DND-41 (cell line): ENCODE data around the gene ZNF654.
"Not testable (repeated sequence)": the region's sequence is repeated elsewhere in the genome, so short reads cannot be mapped to it uniquely, and the experiment has no call there.

Experiments
- ATAC-seq: fragments of 200-7000 bp; cut with Tn5 transposase; 3 replicates; pipeline ENCODE4 v1.9.1; 2021; ENCODE audit warnings: low read depth; ENCODE audit not compliant: insufficient read depth
- DNase-seq: peaks from one replicate; pipeline ENCODE4 v3.0.0-alpha.2; 2020
- H2AFZ ChIP-seq: 2 replicates; pipeline ENCODE4 v1.6.0; 2012; ENCODE audit warnings: low read depth, low read length
- H3K27ac ChIP-seq: 2 replicates; pipeline ENCODE4 v1.5.1; 2012; ENCODE audit warnings: low read length, inconsistent platforms
- H3K27me3 ChIP-seq: fragments of 200-600 bp; sonication (generic); 2 replicates; pipeline ENCODE4 v1.6.0; 2012; ENCODE audit warnings: low read length, mild to moderate bottlenecking, inconsistent platforms; ENCODE audit not compliant: insufficient read depth, poor library complexity
- H3K36me3 ChIP-seq: 2 replicates; pipeline ENCODE4 v1.5.1; 2012; ENCODE audit warnings: low read length, inconsistent platforms; ENCODE audit not compliant: insufficient read depth
- H3K4me1 ChIP-seq: 2 replicates; pipeline ENCODE4 v1.5.1; 2012; ENCODE audit warnings: mild to moderate bottlenecking, low read length; ENCODE audit not compliant: insufficient read depth
- H3K4me2 ChIP-seq: 2 replicates; pipeline ENCODE4 v1.6.0; 2012; ENCODE audit warnings: mild to moderate bottlenecking, moderate library complexity, low read length, inconsistent platforms; ENCODE audit not compliant: insufficient read depth
- H3K4me3 ChIP-seq, 2 experiments: fragments of 200-600 bp in 1 of 2; shearing (Covaris generic) in 1 of 2; 2 replicates each; pipeline ENCODE4 v1.5.1; 2012 to 2016; ENCODE audit warnings: inconsistent platforms in 2 of 2, low read length in 2 of 2, mild to moderate bottlenecking in 2 of 2, low read depth in 1 of 2, moderate library complexity in 1 of 2
- H3K79me2 ChIP-seq: 2 replicates; pipeline ENCODE4 v1.6.0; 2012; ENCODE audit warnings: low read length, inconsistent platforms; ENCODE audit not compliant: insufficient read depth
- H3K9ac ChIP-seq: 2 replicates; pipeline ENCODE4 v1.6.0; 2012; ENCODE audit warnings: low read depth, mild to moderate bottlenecking, inconsistent platforms, low read length, moderate library complexity
- H3K9me3 ChIP-seq: 2 replicates; pipeline ENCODE4 v1.5.1; 2012; ENCODE audit warnings: low read length, moderate library complexity, mild to moderate bottlenecking, inconsistent platforms; ENCODE audit not compliant: insufficient read depth, severe bottlenecking
- H4K20me1 ChIP-seq: 2 replicates; pipeline ENCODE4 v1.6.0; 2012; ENCODE audit warnings: low read length; ENCODE audit not compliant: insufficient read depth
- EZH2 ChIP-seq: IDR thresholded peaks from 3 replicates; pipeline ENCODE4 v1.6.1; 2012; ENCODE audit warnings: borderline replicate concordance, low read depth, mild to moderate bottlenecking, moderate library complexity, low read length, inconsistent platforms; ENCODE audit not compliant: severe bottlenecking
- TF ChIP-seq, protein P1 (sequence below): IDR thresholded peaks from 2 replicates; pipeline ENCODE4 v1.5.1; 2012; ENCODE audit warnings: borderline replicate concordance, low read length, moderate library complexity, mild to moderate bottlenecking; ENCODE audit not compliant: poor library complexity, severe bottlenecking; ENCODE audit errors: extremely low read depth

The ZNF654 gene

GRCh38 chr3:88180398-88180999 lies 121.4 kb downstream of the ZNF654 start:
- H3K27ac ChIP-seq = no peak overlapping the region
- no peaks in the 10 kb centered on the region for H3K9me3 ChIP-seq
- H3K4me1 ChIP-seq = no peaks in the 10 kb centered on the region
- no peaks in the 10 kb centered on the region for H3K36me3 ChIP-seq
- no peak for TF ChIP-seq EZH2
- TF ChIP-seq, protein P1, sequence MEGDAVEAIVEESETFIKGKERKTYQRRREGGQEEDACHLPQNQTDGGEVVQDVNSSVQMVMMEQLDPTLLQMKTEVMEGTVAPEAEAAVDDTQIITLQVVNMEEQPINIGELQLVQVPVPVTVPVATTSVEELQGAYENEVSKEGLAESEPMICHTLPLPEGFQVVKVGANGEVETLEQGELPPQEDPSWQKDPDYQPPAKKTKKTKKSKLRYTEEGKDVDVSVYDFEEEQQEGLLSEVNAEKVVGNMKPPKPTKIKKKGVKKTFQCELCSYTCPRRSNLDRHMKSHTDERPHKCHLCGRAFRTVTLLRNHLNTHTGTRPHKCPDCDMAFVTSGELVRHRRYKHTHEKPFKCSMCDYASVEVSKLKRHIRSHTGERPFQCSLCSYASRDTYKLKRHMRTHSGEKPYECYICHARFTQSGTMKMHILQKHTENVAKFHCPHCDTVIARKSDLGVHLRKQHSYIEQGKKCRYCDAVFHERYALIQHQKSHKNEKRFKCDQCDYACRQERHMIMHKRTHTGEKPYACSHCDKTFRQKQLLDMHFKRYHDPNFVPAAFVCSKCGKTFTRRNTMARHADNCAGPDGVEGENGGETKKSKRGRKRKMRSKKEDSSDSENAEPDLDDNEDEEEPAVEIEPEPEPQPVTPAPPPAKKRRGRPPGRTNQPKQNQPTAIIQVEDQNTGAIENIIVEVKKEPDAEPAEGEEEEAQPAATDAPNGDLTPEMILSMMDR = peak; percentile 68
- DNase-seq (peak; percentile 24), ATAC-seq (peak; percentile 71)
- H3K79me2 ChIP-seq = no peaks in the 10 kb centered on the region
- H3K4me2 ChIP-seq = no peak overlapping the region
- no peak overlapping the region for H3K9ac ChIP-seq
- no peak overlapping the region for H2AFZ ChIP-seq
- H4K20me1 ChIP-seq = no peaks in the 10 kb centered on the region
- no peaks in the 10 kb centered on the region for H3K27me3 ChIP-seq
- no peak overlapping the region for H3K4me3 ChIP-seq

GRCh38 chr3:88182165-88182918 lies 123.3 kb downstream of the ZNF654 start:
- not testable (repeated sequence) for H2AFZ ChIP-seq, H3K9me3 ChIP-seq, H4K20me1 ChIP-seq, H3K4me3 ChIP-seq, DNase-seq, ATAC-seq, H3K27ac ChIP-seq, H3K4me2 ChIP-seq, H3K4me1 ChIP-seq, H3K27me3 ChIP-seq, H3K79me2 ChIP-seq, H3K9ac ChIP-seq, H3K36me3 ChIP-seq

DNA sequence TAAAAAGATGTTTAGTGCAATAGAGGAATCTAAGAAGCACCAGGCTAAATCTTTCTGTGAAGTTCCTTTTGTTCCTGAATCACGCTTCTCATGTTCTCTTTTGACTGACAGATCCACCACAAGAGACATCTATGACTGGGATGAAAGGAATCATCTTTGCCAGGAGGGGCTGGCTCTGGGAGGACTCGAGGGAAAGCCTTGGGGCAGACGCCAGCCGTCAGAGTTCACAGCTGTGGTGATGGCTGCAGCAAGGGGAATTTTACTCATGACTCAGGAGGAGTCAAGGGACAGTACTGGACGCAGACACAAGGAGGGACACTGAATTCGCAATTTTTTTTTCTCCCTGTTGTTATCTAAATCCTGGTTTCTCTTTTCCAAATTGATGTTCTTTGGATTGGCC lies 129.4 kb downstream of the ZNF654 start:
- ATAC-seq (no peak), DNase-seq (no peak)
- Histone ChIP-seq H3K27me3 (no peaks in the 10 kb centered on the region), H3K4me1 (no peaks in the 10 kb centered on the region), H3K9ac (no peak overlapping the region), H3K9me3 (no peaks in the 10 kb centered on the region), H4K20me1 (no peaks in the 10 kb centered on the region), H3K4me2 (no peak overlapping the region), H3K4me3 (no peak overlapping the region), H3K79me2 (no peaks in the 10 kb centered on the region), H3K36me3 (no peaks in the 10 kb centered on the region), H3K27ac (no peak overlapping the region), H2AFZ (no peak overlapping the region)
- no peak for TF ChIP-seq EZH2
- TF ChIP-seq, protein P1 = no peak

- H3K4me1 ChIP-seq = no peaks in the 10 kb centered on the region
- no peak for TF ChIP-seq EZH2
- TF ChIP-seq, protein P1 = no peak
- no peak overlapping the region for H3K27ac ChIP-seq
- ATAC-seq = 0 out of 3 replicates have a peak, but pooled peaks have one; percentile 35
- no peak overlapping the region for H3K4me2 ChIP-seq
- no peaks in the 10 kb centered on the region for H4K20me1 ChIP-seq
- no peaks in the 10 kb centered on the region for H3K79me2 ChIP-seq
- no peak overlapping the region for H3K4me3 ChIP-seq
- H2AFZ ChIP-seq = no peak overlapping the region
- H3K9me3 ChIP-seq = no peaks in the 10 kb centered on the region
- H3K9ac ChIP-seq = no peak overlapping the region
- no peak for DNase-seq
- no peaks in the 10 kb centered on the region for H3K36me3 ChIP-seq
- no peaks in the 10 kb centered on the region for H3K27me3 ChIP-seq
These were observed 130.3 kb downstream of the ZNF654 start for GRCh38 chr3:88189361-88189810.
